Pancreas (tissue), 10 donors: Measurements from ENCODE around the gene ROS1. TPM values are rescaled to one million over a fixed set of nuclear protein-coding genes. Genes with fewer than 3 reads are reported as not detected.

Source experiments
- ATAC-seq, 4 donors: fragments of 200-7000 bp; cut with Tn5 transposase; one replicate each; pipeline versions ENCODE4 v1.8.0 to v1.9.1; 2020; ENCODE audit warnings: mild to moderate bottlenecking in 4 of 4, moderate library complexity in 4 of 4
- DNase-seq, 6 donors: peaks; one replicate each; pipeline ENCODE4 v3.0.0-alpha.2; 2020
- FAIRE-seq: peaks from 2 replicates; lab custom pipeline; 2012; peaks lifted over from hg19 to GRCh38; lab: Jason Lieb, UNC
- H3K27ac ChIP-seq, 4 donors: fragments of 200-600 bp; sonication (generic); 1 replicate in 3 of 4; 2 replicates in 1 of 4; pipeline versions ENCODE4 v1.5.0 to v1.8.0; 2020
- H3K27me3 ChIP-seq, 4 donors: fragments of 200-600 bp; one replicate each; pipeline ENCODE4 v1.8.0; 2021
- H3K36me3 ChIP-seq, 3 donors: fragments of 200-600 bp; sonication (generic) in 1 of 3; one replicate each; pipeline versions ENCODE4 v1.5.0 to v1.8.0; 2020 to 2021
- H3K4me1 ChIP-seq, 3 donors: fragments of 200-600 bp; one replicate each; pipeline ENCODE4 v1.8.0; 2021
- H3K4me3 ChIP-seq, 4 donors: fragments of 200-600 bp; sonication (generic) in 2 of 4; one replicate each; pipeline versions ENCODE4 v1.5.0 to v1.8.0; 2020 to 2021
- H3K9me3 ChIP-seq, 4 donors: fragments of 200-600 bp; one replicate each; pipeline ENCODE4 v1.8.0; 2021
- WGBS, 2 donors: extraction: QIAGEN DNeasy Blood & Tissue Kit; methylation state at CpG; one replicate each; pipeline ENCODE4 v1.1.7; 2013; 5-methylcytosine and 5-hydroxymethylcytosine counted together
- intact Hi-C, 3 donors: fragments of 100-400 bp; cut with DNase I; formaldehyde crosslinking; loops; one replicate each; pipeline versions ENCODE4 v1.11.1 to v1.14.2; 2022
- polyA plus RNA-seq, 2 donors: library from polyadenylated mRNA; stranded (reverse); fragments of 200-250 nt; gene quantifications; one replicate each; pipeline ENCODE4 v1.2.3, GENCODE V29; 2013
- total RNA-seq, 6 donors: library from RNA; stranded (reverse); fragmentation: NEBNext Ultra II Directional in 4 of 6; extraction: Animal tissue kit (Norgen Biotek cat#: 25700) in 4 of 6; gene quantifications; one replicate each; pipeline versions ENCODE4 v1.2.1 to v1.2.4, GENCODE V29; 2021 to 2023
- TF ChIP-seq, protein P1 (sequence below), 4 donors: fragments of 200-600 bp; sonication (generic) in 3 of 4; IDR thresholded peaks; one replicate each; pipeline versions ENCODE4 v1.5.0 to v1.8.0; 2021; ENCODE audit warnings: antibody characterized with exemption in 4 of 4
- donor health status: healthy with polysubstance abuse.
- donor health status: DM: no; HTN: no; CAD: no; lungs with moderate emphysema.
- donor health status: DM: no; HTN: no; CAD: no.
- donor health status: control.
- donor health status: control.
- donor health status: Bipolar disorder and iron deficiency.
- donor health status: DM: yes; HTN: yes; CAD: no.
- donor health status: DM: no; HTN: no; CAD: no.
- donor health status: DM: no; HTN: no; CAD: no.
- donor health status: DM: yes; HTN: yes; CAD: no.

Gene ROS1
- total and polyA plus RNA-seq, 8 donors = 0.02 to 0.09 (median 0.04) TPM; not detected in 2

DNA sequence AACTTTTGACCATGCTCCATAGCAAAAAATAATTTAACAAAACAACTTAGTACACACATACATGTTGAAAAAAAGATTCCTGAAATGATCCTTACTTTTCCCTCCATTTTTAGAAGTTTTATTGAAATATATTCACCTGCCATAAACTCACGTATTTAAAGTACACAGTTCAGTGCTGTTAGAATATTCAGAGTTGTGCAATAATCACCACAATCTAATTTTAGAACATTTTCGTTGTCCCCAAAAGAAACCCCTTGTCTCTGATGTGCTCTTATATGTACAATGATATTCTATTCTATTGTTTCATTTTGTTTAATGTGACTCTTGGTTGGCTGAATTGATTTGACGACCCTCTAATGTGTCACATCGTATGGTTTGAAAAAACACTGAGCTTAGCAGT is 15.9 kb downstream of the ROS1 start:
- no peaks in the 10 kb centered on the region for H3K4me1 ChIP-seq
- H3K27ac ChIP-seq = no peak overlapping the region
- TF ChIP-seq, protein P1, sequence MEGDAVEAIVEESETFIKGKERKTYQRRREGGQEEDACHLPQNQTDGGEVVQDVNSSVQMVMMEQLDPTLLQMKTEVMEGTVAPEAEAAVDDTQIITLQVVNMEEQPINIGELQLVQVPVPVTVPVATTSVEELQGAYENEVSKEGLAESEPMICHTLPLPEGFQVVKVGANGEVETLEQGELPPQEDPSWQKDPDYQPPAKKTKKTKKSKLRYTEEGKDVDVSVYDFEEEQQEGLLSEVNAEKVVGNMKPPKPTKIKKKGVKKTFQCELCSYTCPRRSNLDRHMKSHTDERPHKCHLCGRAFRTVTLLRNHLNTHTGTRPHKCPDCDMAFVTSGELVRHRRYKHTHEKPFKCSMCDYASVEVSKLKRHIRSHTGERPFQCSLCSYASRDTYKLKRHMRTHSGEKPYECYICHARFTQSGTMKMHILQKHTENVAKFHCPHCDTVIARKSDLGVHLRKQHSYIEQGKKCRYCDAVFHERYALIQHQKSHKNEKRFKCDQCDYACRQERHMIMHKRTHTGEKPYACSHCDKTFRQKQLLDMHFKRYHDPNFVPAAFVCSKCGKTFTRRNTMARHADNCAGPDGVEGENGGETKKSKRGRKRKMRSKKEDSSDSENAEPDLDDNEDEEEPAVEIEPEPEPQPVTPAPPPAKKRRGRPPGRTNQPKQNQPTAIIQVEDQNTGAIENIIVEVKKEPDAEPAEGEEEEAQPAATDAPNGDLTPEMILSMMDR (IDR thresholded peaks at IDR 0.05) = no peak
- WGBS, 2 donors = 50 to 65% methylated on average over 4 of the region's 4 CpGs
- intact Hi-C loops = no loop called here
- FAIRE-seq (no peak), ATAC-seq (no peak), DNase-seq (no peak)
- H3K36me3 ChIP-seq = no peaks in the 10 kb centered on the region
- H3K27me3 ChIP-seq = peaks cover 0 to 3% (median 0%) of the 10 kb centered on the region in 4 donors
- no peak overlapping the region for H3K4me3 ChIP-seq
- no peaks in the 10 kb centered on the region for H3K9me3 ChIP-seq

DNA sequence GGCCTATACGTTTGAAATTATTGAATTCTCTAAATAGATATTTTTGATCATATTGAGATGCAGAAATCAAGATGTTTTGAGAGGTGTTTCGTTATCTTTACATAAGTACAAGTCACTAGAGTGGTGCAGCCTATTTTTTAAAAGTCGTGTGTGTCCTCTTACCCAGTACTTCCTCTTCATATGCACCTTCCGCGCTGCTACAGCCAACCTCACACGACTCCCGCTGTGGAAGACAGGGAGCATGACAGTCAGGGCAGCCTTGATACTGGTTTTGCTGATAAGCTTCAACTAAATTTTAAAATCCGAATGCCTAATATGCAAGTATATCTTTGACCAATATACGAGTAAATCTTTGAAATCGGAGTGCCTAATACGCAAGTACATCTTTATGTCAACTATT is 16.3 kb downstream of the ROS1 start:
- H3K36me3 ChIP-seq = no peaks in the 10 kb centered on the region
- no peaks in the 10 kb centered on the region for H3K9me3 ChIP-seq
- ATAC-seq (no peak), FAIRE-seq (no peak), DNase-seq (no peak)
- intact Hi-C loops = no loop called here
- H3K4me1 ChIP-seq = no peaks in the 10 kb centered on the region
- WGBS, 2 donors = 80 to 85% methylated on average over 11 of the region's 11 CpGs
- TF ChIP-seq, protein P1 (IDR thresholded peaks at IDR 0.05) = no peak
- no peak overlapping the region for H3K27ac ChIP-seq
- H3K4me3 ChIP-seq = no peak overlapping the region
- peaks cover 0 to 3% (median 0%) of the 10 kb centered on the region in 4 donors for H3K27me3 ChIP-seq

DNA sequence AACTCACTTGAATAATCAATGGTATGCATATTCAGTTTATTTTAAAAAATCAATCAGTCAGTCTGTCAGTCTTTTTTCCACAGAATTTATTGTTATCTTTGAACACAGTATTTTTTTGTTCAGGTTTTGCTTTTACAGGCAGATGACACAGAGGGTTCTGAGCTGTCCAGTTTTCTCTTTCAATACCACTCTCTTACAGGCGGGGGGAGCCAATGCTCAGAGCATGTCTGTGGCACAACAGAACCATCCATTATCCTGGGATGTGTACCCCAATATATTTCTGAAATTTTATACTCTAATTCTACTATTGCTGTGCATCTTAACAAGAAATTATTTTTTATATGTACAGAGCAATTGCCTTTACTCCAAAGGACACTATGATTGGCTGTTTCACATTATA is 21.2 kb downstream of the ROS1 start:
- intact Hi-C loops = no loop called here

DNA sequence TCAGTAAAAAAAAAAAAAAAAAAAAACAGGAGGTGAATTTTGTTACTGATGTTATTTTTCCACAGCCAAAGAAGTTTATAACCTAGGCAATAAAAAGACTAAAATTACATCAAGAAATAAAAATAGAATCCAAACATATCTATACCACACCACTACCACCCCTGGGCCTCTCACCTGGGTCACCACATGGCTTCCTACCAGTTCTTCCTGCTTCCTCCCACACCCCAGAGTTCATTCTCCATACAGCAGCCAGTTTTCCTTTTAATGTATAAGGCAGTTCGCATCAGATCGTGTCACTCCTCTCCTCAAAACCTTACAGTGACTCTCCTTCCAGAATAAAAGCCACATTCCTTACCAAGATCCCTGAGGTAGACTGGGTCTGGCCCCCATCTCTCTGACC is 23.9 kb downstream of the ROS1 start:
- WGBS, 2 donors = 76 to 83% methylated on average over 2 of the region's 2 CpGs
- TF ChIP-seq, protein P1 (IDR thresholded peaks at IDR 0.05) = no peak
- H3K27me3 ChIP-seq = no peaks in the 10 kb centered on the region
- DNase-seq (no peak), FAIRE-seq (no peak), ATAC-seq (no peak)
- no peaks in the 10 kb centered on the region for H3K4me1 ChIP-seq
- no peaks in the 10 kb centered on the region for H3K9me3 ChIP-seq
- intact Hi-C loops = no loop called here
- no peak overlapping the region for H3K4me3 ChIP-seq
- H3K36me3 ChIP-seq = no peaks in the 10 kb centered on the region
- no peak overlapping the region for H3K27ac ChIP-seq

More for the DNA sequence above, 21.2 kb downstream of the ROS1 start:
- TF ChIP-seq, protein P1 (IDR thresholded peaks at IDR 0.05) = no peak
- no peaks in the 10 kb centered on the region for H3K27me3 ChIP-seq
- no peak for ATAC-seq
- no peak overlapping the region for H3K27ac ChIP-seq
- no peaks in the 10 kb centered on the region for H3K9me3 ChIP-seq
- no peaks in the 10 kb centered on the region for H3K36me3 ChIP-seq
- no peaks in the 10 kb centered on the region for H3K4me1 ChIP-seq
- FAIRE-seq = no peak
- DNase-seq = no peak
- H3K4me3 ChIP-seq = no peak overlapping the region
- WGBS, 2 donors = 56 to 71% methylated on average over 1 of the region's 1 CpG

DNA sequence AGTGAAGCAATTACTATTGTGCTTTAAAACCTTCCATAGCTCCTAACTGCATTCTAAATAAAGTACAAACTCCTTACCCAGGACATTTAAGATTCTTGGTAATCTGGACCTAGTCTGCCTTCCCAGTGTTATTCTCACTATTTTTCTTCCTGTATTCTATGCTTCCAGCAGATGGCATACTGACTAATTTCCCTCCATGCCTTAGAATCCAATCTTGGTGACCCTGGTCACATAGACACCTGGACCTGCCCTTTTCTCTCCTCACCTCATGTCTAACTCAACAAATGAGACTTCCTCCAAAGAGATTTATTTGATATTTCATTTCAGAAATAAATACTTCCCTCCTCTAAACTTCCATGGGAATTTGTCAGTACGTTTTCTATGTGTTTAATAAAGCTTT is 25.8 kb downstream of the ROS1 start:
- Histone ChIP-seq H3K27me3 (no peaks in the 10 kb centered on the region), H3K27ac (no peak overlapping the region), H3K4me1 (no peaks in the 10 kb centered on the region), H3K4me3 (no peak overlapping the region), H3K36me3 (no peaks in the 10 kb centered on the region), H3K9me3 (no peaks in the 10 kb centered on the region)
- no peak for FAIRE-seq
- DNase-seq = no peak
- TF ChIP-seq, protein P1 (IDR thresholded peaks at IDR 0.05) = no peak
- ATAC-seq = peak in 1 of 4 donors; percentile 63
- intact Hi-C loops = no loop called here
- 70 to 71% methylated on average over 1 of the region's 1 CpG for WGBS, 2 donors
